Activated naive CD8-positive, alpha-beta T cell treated with anti-CD3 and anti-CD28 coated beads, Interleukin-2, amount 50 U/mL, for 16 hours (primary cell): ENCODE data around the gene HEATR9.
"Not testable (repeated sequence)": the region's sequence is repeated elsewhere in the genome, so short reads cannot be mapped to it uniquely, and the experiment has no call there.

Experiments
- DNase-seq: peaks from one replicate; pipeline ENCODE4 v3.0.0-alpha.2; 2020; ENCODE audit warnings: low read depth, low spot score

HEATR9 gene

DNA sequence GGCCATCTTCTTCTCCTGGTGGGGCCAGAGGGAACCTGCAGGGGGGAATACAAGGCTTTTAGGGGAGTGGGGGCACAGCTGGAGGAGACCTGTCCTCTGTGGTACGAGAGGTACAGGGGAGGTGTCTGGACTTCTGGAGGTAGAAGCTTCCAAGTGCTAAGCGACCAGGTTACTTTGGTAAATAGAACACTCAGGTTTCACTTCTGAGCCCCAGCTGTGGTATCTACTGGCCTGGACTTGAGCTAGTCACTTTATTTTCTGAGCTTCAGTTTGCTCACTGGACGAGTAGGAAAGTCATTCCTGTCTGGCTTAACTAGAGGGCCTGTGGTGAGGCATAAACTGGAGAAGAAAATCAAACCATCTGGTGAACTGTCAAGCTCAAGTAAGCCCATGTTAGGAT, at the start of gene HEATR9:
TSS of gene HEATR9 (minus strand) at position 155 of the 400 bp plus-strand sequence. CDS start at position 6, 149 bp downstream.
- DNase-seq = no peak

GRCh38 chr17:35917519-35918213, 49.0 kb upstream of the HEATR9 start:
- DNase-seq = no peak

DNA sequence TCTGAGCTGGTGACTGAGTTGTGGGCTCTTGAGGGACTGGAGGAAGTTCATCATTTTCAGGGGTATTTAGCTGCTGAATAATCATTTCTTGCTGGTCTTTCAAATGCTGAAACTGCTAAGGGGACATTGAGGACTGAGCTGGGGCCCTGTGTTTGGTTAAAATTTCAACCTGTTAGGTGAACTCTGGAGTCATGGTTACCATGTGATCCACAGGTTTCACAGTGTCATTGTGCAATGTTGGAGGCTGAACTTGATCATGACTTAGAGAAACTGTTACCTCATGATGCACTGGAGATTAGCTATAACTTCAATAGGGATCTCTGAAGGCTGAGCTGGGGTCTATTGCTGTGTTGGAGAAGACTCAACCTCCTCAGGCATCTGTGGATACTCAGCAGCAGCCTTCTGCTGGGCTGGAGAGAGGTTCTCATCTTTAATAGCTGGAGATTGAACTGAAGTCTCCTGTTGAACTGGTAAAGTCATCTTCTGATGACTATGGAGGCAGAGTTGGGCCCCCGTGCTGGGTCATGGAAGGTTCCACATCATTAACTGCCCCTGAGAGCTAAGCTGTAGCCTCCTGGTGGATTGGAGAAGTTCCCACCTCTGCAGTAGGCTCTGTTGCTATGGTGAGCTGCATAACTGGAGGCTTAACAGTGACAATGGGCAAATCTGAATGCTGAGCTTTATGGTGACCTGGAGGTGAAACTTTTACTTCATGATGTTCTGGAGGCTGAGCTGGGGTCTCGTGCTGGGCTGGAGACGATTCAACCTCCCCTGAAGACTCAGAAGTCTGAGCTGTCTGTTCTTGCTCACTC, 46.7 kb upstream of the HEATR9 start:
- DNase-seq = no peak

- no peak for DNase-seq
These were observed 45.7 kb upstream of the HEATR9 start for GRCh38 chr17:35914354-35914753.

- DNase-seq = no peak
These were observed 44.9 kb upstream of the HEATR9 start for GRCh38 chr17:35913609-35914008.

DNA sequence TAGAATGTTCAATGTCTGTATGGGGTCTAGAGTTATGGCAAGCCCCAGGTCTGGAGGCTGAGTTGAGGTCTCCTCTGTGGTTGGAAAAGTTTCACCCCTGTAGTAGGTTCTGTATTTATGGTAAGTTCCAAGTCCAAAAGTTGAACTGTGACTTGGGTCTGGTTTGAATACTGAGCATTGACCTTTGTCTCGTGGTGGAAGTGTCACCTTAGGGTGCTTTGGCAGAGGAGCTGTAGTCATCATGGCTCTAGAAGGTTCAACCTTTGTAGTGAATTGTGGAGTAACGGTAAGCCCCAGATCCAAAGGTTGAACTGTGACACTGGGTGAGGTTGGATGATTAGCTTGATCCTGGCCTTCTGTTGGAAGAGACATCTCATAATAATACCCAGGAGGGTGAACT, 44.3 kb upstream of the HEATR9 start:
- DNase-seq = no peak

DNA sequence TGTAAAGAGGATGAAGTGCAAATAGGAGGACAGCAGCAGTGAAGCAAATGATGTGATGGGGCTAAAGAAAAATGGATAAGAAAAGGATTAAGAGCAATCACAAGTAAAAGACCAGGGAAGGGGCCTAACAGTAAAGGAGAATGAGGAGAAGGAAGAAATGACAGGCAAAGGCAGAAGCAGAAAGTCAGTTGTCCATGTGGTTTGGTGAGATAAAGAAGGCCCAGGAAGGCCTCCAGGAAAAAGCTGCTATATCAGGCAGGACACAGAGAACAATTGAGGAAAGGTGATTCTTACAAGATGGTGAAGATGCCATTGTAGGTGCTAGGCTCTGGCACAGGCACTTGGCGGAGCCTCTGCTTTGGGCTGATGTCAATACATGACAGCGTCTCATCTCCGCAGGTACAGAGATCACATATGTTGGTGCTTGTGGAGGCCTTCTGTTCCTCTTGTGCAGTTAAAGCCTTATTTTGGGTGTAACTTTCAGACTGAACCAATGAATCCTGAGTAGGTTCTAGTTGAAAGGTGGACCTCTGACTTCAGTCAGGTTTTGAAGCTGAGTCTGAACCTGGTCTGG, 43.7 kb upstream of the HEATR9 start:
- DNase-seq = no peak

GRCh38 chr17:35909408-35909807, 40.7 kb upstream of the HEATR9 start:
- DNase-seq = no peak

GRCh38 chr17:35907691-35908090, 39.0 kb upstream of the HEATR9 start:
- no peak for DNase-seq

GRCh38 chr17:35906926-35907637, 38.4 kb upstream of the HEATR9 start:
- DNase-seq = no peak

DNA sequence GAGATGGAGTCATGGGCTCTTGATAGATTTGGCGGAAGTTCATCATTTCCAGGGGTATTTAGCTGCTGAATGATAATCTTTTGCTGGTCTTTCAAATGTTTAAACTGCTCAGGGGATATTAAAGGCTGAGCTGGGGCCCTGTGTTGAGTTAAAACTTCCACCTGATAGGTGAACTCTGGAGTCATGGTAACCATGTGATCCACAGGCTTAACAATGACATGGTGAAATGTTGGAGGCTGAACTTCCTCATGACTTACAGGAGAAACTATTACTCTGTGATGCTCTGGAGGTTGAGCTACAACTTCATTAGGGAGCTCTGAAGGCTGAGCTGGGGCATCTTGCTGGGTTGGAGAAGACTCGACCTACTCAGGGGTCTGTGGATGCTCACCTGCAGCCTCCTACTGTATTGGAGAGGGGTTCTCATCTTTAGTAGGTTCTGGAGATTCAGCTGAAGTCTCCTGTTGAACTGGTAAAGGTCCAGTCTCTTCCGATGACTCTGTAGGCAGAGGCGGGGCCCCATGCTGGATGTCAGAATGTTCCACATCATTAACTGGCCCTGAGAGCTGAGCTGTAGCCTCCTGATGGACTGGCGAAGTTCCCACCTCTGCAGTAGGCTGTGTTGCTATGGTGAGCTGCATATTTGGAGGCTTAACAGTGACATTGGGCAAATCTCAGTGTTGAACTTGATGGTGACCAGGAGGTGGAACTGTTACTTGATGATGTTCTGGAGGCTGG, 37.7 kb upstream of the HEATR9 start:
- no peak for DNase-seq

GRCh38 chr17:35903451-35903850, 34.8 kb upstream of the HEATR9 start:
- DNase-seq = no peak

DNA sequence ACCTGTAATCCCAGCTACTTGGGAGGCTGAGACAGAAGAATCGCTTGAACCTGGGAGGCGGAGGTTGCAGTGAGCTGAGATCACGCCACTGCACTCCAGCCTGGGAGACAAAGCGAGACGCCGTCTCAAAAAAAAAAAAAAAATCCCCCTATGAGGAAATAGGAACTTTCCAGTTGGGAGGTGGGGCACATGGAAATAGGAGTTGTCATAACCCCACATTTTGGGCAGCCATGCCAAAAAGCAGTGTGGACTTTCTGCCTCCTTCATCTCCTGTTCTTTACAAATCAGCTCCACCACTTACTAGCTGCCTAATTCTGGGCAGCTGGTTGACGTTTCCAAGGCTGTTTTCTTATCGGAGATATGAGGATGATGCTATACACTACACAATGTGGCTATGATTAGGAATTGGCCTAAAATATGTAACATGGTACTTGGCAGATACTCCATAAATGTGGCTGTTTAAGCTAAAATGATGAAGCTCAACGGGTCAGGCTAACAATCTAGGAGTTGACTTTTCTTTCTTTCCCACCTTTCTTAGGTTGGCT, 33.0 kb upstream of the HEATR9 start:
- no peak for DNase-seq

- no peak for DNase-seq
These were observed 32.2 kb upstream of the HEATR9 start for GRCh38 chr17:35900708-35901480.

DNA sequence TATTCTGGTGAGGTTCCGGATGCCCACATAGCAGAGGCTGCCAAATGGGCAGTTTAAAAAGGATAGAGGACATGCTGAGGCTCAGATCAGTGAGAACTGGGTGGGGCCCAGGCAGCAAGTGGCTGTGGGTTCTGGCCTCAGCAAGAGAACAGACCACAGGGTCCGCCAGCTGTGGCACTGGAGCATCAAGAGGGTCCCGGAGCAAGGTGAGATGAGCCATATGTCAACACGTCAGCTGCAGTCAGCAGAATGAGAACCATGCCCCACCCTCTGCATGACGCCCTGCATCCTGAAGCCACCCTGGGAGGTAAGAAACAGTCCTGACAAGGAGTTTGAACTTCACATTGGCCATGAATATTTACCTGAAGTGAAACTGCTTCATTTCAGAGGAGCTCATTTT, 31.6 kb upstream of the HEATR9 start:
- no peak for DNase-seq

- no peak for DNase-seq
These were observed 29.8 kb upstream of the HEATR9 start for GRCh38 chr17:35898283-35899070.

DNA sequence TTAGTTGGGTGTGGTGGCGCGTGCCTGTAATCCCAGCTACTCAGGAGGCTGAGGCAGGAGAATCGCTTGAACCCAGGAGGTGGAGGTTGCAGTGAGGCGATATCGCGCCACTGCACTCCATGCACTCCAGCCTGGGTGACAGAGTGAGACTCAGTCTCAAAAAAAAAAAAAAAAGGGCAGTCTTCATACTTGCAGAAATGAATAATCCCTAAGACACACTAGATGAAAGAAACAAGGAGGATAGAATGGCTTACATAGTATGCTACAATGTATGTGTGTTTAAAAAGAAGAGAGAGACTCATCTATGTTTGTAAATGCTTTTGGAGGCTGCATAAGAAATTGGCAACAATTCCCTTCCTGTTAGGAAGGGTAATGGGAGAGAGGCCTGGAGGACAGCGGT, 29.1 kb upstream of the HEATR9 start:
- DNase-seq = not testable (repeated sequence)

DNA sequence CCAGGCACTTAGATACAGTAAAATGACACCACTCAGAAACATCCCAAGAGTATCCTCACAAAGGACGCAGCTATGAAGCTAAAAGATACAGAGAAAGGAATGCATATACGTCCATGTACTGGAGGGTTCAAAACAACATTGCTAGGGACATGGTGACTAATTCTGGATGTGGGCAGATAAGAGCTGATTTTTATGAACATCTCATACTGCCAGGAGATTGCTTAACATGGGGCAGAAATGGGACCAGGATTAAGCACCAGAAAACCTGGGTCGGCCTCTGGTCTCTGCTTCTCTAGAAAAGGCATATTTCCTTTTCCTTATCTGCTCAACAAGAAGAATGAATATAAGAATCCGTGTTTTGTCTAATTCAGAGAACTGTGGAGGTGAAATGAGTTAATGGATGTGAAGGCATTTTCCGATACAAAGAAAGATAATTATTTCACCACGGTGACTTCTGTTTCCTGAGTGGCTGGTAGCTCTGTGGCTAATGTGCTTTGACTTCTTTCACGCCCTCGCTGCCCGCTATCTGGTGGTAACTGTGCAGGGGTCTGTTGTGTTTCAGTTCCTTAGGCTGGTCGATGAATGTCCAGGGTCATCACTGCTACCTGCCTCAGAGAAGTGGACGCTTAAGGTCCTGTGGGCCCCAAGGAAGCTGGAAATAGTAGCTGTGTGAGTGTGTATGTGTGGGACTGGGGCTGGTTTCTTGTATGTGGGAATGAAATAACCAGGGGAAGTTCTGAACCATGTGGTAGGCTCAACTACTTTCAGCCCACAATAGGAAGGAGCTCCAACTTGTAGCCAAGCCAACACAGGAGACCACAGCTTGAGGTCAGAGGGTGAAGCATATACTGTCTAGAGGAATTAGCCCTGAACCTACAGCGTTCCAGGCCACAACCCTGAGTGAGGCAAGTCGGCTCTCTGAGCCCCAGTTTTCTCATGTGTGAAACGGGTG, 27.2 kb upstream of the HEATR9 start:
- no peak for DNase-seq
